Aorta (tissue), 5 donors: ENCODE data around the gene POLR2F. TPM values are rescaled to one million over a fixed set of nuclear protein-coding genes. Genes with fewer than 3 reads are reported as not detected.
A peak's percentile ranks its signal among the peaks of the same experiment; 100 is the strongest.

Source experiments
- ATAC-seq: fragments of 200-7000 bp; cut with Tn5 transposase; one replicate; pipeline ENCODE4 v1.9.1; 2022; ENCODE audit warnings: moderate library complexity; ENCODE audit not compliant: low FRiP score
- DNase-seq, 2 donors: peaks; one replicate each; pipeline ENCODE4 v3.0.0-alpha.2; 2020
- H3K27ac ChIP-seq, 2 donors: one replicate each; pipeline ENCODE4 v1.5.1; 2013; ENCODE audit warnings: low read length in 2 of 2, mild to moderate bottlenecking in 2 of 2, moderate library complexity in 2 of 2, control low read depth in 1 of 2, inconsistent platforms in 1 of 2, low read depth in 1 of 2
- H3K27me3 ChIP-seq, 2 donors: one replicate each; pipeline ENCODE4 v1.6.1; 2013; ENCODE audit warnings: control low read depth in 1 of 2, low read length in 1 of 2, mild to moderate bottlenecking in 1 of 2, moderate library complexity in 1 of 2; ENCODE audit not compliant: insufficient read depth in 2 of 2, control insufficient read depth in 1 of 2
- H3K36me3 ChIP-seq, 2 donors: one replicate each; pipeline ENCODE4 v1.6.1; 2013; ENCODE audit warnings: control low read depth in 1 of 2, low read length in 1 of 2, mild to moderate bottlenecking in 1 of 2; ENCODE audit not compliant: insufficient read depth in 2 of 2, control insufficient read depth in 1 of 2
- H3K4me1 ChIP-seq, 2 donors: one replicate each; pipeline ENCODE4 v1.6.1; 2013; ENCODE audit warnings: low read length in 2 of 2, control low read depth in 1 of 2, mild to moderate bottlenecking in 1 of 2, moderate library complexity in 1 of 2; ENCODE audit not compliant: insufficient read depth in 2 of 2, control insufficient read depth in 1 of 2
- H3K4me3 ChIP-seq, 2 donors: one replicate each; pipeline ENCODE4 v1.5.1; 2013; ENCODE audit warnings: low read length in 2 of 2, control low read depth in 1 of 2, mild to moderate bottlenecking in 1 of 2
- H3K9me3 ChIP-seq: one replicate; pipeline ENCODE4 v1.6.1; 2013; ENCODE audit warnings: mild to moderate bottlenecking, low read length; ENCODE audit not compliant: control insufficient read depth
- WGBS, 2 donors: extraction: QIAGEN DNeasy Blood & Tissue Kit; methylation state at CpG; one replicate each; pipeline ENCODE4 v1.1.7; 2013; 5-methylcytosine and 5-hydroxymethylcytosine counted together
- intact Hi-C, 2 donors: fragments of 100-400 bp; cut with DNase I; formaldehyde crosslinking; loops; one replicate each; pipeline versions ENCODE4 v1.14.2 to v1.15.0; 2022
- long read RNA-seq, 2 donors: library from polyadenylated mRNA; unstranded; transcript quantifications; one replicate each; pipeline ENCODE4 v2.0.0, GENCODE V29; 2020 to 2021
- polyA plus RNA-seq, 2 donors: library from polyadenylated mRNA; stranded (reverse); fragments of 200-250 nt; gene quantifications; one replicate each; pipeline ENCODE4 v1.2.3, GENCODE V29; 2013
- total RNA-seq, 2 donors: library from RNA; stranded (reverse); fragmentation: NEBNext Ultra II Directional; extraction: Animal tissue kit (Norgen Biotek cat#: 25700); gene quantifications; one replicate each; pipeline ENCODE4 v1.2.1, GENCODE V29; 2021
- donor health status: healthy with polysubstance abuse.
- donor health status: Bipolar disorder and iron deficiency.
- donor health status: DM: no; HTN: no; CAD: no.
- donor health status: DM: no; HTN: no; CAD: no.
- donor health status: DM: yes; HTN: yes; CAD: no.

Gene POLR2F
- 10 to 100 TPM; 45.9 to 46.2 TPM for total RNA-seq
- polyA plus RNA-seq = 100 to 1,000 TPM; 150 to 169 TPM
- long read RNA-seq, donor 1, transcript POLR2F-205 (5 exons, 2,106 nt) = major isoform, 11 of 20 reads
- long read RNA-seq, donor 1, partial matches to known transcripts = 3 of 20 reads
- long read RNA-seq, donor 1, other reads (novel, unspliced or antisense) = 5 of 20 reads
- long read RNA-seq, donor 2, transcript POLR2F-205 (5 exons, 2,106 nt) = major isoform, 10 of 17 reads
- long read RNA-seq, donor 2, partial matches to known transcripts = 1 of 17 reads
- long read RNA-seq, donor 2, other reads (novel, unspliced or antisense) = 4 of 17 reads

DNA sequence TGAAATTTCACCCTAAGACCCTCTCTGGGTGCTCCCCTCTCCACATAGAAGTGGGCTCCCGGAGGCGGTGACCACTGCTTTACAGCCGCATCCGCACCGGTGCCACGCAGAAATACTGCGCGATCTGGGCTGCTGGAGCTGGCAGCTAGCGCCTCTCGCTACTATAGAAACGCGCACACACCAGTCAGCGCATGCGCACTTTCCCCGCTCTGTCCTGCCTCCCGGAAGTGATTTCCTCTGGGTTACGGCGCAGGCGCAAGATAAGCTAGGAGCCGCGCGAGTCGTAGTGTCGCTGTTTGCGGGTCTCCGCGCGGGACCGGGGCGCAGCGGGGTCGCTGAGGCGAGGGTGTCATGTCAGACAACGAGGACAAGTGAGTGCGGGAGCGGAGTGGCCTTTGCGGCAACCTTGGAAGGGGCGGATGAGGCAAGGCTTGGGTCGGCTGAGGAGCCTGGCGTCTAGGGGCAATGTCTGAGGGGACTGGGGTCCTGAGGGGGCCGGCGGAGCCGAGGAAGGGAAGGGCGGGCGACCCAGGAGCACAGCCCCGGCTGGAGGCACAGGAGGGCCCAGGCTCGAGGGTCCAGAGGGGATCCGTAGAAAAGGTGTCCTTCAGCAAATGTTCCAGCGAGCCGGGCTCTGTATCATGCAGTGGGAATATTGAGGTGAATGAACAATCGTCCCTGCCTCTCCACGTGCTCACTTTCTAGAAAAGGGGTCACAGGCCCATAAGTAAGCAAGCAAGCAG, at the start of gene POLR2F, which contains the start of gene C22orf23:
TSS of gene POLR2F (plus strand) at position 263 of the 743 bp plus-strand sequence. CDS start at position 352, 89 bp downstream.
TSS of gene C22orf23 (minus strand) at position 165 of the 743 bp plus-strand sequence. CDS start 452 bp downstream, outside the sequence.
- WGBS, 2 donors = 0 to 1% methylated on average over 52 of the region's 52 CpGs

GRCh38 chr22:37904572-37905533, 48.6 kb upstream of the POLR2F start:
- H3K27me3 ChIP-seq = no peaks in the 10 kb centered on the region
- no peaks in the 10 kb centered on the region for H3K9me3 ChIP-seq
- peak overlapping the region in 1 of 2 donors; percentile 25 for H3K27ac ChIP-seq
- WGBS, 2 donors = 28 to 32% methylated on average over 10 of the region's 10 CpGs
- intact Hi-C loops = no loop called here
- no peaks in the 10 kb centered on the region for H3K36me3 ChIP-seq
- H3K4me3 ChIP-seq = no peak overlapping the region
- DNase-seq (peak; percentile 83 to 92), ATAC-seq (peak; percentile 78)
- no peaks in the 10 kb centered on the region for H3K4me1 ChIP-seq

More for the DNA sequence above, at the start of gene POLR2F, which contains the start of gene C22orf23:
- no peaks in the 10 kb centered on the region for H3K9me3 ChIP-seq
- ATAC-seq (peak; percentile 96), DNase-seq (peak; percentile 98 to 99)
- no peak within 1 kb of the TSS for H3K27ac ChIP-seq
- H3K4me1 ChIP-seq = peaks cover 0 to 2% of the 10 kb centered on the region in 2 donors
- peak within 1 kb of the TSS; percentile 76 to 81 for H3K4me3 ChIP-seq
- peaks cover 0 to 4% of the 10 kb centered on the region in 2 donors for H3K36me3 ChIP-seq
- intact Hi-C loops = loop anchor here in 1 of 2 donors (5.0 kb wide), 1 partner anchor 146 kb away; the partner anchor contains the start of gene GCAT
- no peaks in the 10 kb centered on the region for H3K27me3 ChIP-seq

- Histone ChIP-seq H3K27ac (peak within 1 kb of the TSS in 1 of 2 donors; percentile 46), H3K36me3 (no peaks in the 10 kb centered on the region), H3K4me1 (no peaks in the 10 kb centered on the region), H3K9me3 (no peaks in the 10 kb centered on the region), H3K27me3 (no peaks in the 10 kb centered on the region), H3K4me3 (peak within 1 kb of the TSS; percentile 67 to 85)
- 5 to 9% methylated on average over 47 to 90 of the region's 90 CpGs for WGBS, 2 donors
- ATAC-seq (peak; percentile 81), DNase-seq (peak; percentile 73 to 90)
- intact Hi-C loops = no loop called here
Observed at GRCh38 chr22:37905534-37906363, 47.8 kb upstream of the POLR2F start, which contains the start of gene MICALL1. MICALL1 (plus strand) TSS chr22:37906297; CDS start chr22:37906423, 126 bp downstream.

GRCh38 chr22:37906364-37907008, 47.0 kb upstream of the POLR2F start:
- no peaks in the 10 kb centered on the region for H3K27me3 ChIP-seq
- ATAC-seq = no peak
- no peaks in the 10 kb centered on the region for H3K36me3 ChIP-seq
- peak in 1 of 2 donors; percentile 80 for DNase-seq
- 1% methylated on average over 45 to 75 of the region's 75 CpGs for WGBS, 2 donors
- H3K9me3 ChIP-seq = no peaks in the 10 kb centered on the region
- no peaks in the 10 kb centered on the region for H3K4me1 ChIP-seq
- H3K27ac ChIP-seq = peak overlapping the region in 1 of 2 donors; percentile 46
- intact Hi-C loops = no loop called here
- H3K4me3 ChIP-seq = peak overlapping the region; percentile 67 to 85

DNA sequence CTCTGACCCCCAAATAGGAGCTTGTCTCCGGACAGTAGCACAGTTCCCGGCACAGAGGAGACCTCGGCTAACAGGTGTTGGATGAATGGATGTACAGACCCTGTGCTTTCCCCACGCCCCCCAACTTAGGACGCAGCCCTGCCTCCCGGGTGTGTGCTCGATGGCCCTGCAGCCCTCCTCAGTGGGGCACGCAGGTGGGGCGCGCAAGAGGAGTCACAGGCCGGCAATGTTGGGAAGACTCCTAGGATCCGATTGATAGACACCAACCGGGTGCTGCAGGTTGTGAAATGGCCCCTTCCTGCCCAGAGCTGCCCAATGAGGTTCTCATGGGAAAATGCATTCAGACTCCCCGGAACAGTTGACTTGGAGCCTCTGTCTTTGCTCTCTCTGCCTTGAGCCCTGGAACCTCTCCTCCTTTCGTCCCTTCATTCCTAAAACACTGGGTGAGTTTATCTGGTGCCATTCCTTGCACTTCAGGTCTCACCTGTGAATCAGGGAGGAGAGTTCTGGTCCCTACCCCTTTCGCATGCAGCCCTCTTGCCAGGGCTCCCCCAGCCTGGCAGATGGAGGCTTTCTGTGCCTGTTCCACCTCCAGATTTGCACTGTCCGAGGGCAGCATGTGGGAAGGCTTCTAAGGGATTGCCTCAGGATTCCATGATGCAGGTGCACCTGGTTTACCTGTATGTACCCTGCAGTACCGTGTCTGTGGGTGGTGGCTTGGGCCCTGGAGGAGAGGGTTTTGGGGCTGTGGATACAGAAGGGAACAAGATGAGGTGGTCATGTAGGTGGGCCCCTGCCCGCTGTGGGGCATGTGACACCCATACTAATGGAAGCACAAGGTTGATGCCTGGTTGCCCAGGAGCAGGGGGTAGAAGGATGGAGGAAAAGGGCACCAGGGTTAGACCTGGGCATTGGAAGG, 46.2 kb upstream of the POLR2F start:
- Histone ChIP-seq H3K27ac (peak overlapping the region in 1 of 2 donors; percentile 46), H3K4me1 (no peaks in the 10 kb centered on the region), H3K9me3 (no peaks in the 10 kb centered on the region), H3K36me3 (no peaks in the 10 kb centered on the region), H3K4me3 (peak overlapping the region; percentile 67 to 85), H3K27me3 (no peaks in the 10 kb centered on the region)
- DNase-seq (no peak), ATAC-seq (no peak)
- intact Hi-C loops = no loop called here
- WGBS, 2 donors = 25 to 34% methylated on average over 19 of the region's 19 CpGs

GRCh38 chr22:37909766-37910165, 43.7 kb upstream of the POLR2F start:
- Histone ChIP-seq H3K4me3 (no peak overlapping the region), H3K36me3 (no peaks in the 10 kb centered on the region), H3K27ac (no peak overlapping the region), H3K9me3 (no peaks in the 10 kb centered on the region), H3K4me1 (no peaks in the 10 kb centered on the region), H3K27me3 (no peaks in the 10 kb centered on the region)
- DNase-seq (no peak), ATAC-seq (no peak)
- 81 to 82% methylated on average over 7 of the region's 7 CpGs for WGBS, 2 donors
- intact Hi-C loops = no loop called here
